Measurements from ENCODE around the gene TTC34. TPM values are rescaled to one million over a fixed set of nuclear protein-coding genes. Genes with fewer than 3 reads are reported as not detected.

Gene TTC34
- total RNA-seq, 4 donors from 2014 or later: 0.84 to 1.2 (median 1.0) TPM

DNA sequence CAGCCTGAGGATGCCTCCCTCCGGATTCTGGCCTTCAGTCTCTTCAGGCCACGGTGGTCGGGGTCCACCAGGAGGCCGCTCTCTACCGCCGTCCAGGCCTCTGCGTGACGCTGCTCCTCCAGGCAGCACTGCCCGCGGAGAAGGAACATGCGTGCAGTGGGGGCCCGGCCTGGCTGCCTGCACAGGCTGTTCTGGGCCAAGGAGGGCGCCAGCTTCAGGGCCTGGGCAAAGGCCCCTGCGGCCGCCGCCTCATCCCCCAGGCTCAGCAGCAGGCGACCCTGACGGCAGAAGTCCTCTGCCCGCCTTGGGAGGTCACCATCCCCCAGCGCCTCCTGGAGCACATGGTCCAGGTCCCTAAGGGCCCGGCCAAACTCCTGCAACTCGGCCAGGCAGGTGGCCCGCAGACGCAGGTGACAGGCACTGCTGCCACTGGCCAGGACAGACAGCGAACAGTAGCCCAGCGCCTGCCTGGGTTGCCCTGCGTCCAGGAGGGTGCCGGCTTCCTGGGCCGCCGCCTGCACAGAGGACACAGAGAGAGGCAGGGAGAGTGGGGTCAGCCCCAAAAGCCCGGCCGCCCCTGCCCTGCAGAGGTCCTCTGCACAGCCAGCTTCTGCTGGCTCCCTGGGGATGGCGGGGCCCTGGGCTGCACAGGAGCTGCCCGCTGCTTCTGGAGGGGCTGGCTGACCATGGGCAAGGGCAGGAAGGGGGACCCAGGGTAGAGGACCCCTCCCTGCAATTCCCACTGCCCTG is 159.9 kb downstream of the TTC34 start:
- no peaks in the 10 kb centered on the region for H3K36me3 ChIP-seq
- no peaks in the 10 kb centered on the region for H3K27me3 ChIP-seq
- H3K27ac ChIP-seq: peak overlapping the region in 2 of 4 donors; percentile 88 to 96
- TF ChIP-seq EP300 (IDR thresholded peaks at IDR 0.05): no peak
- no peak for TF ChIP-seq POLR2A (IDR thresholded peaks at IDR 0.05)
- TF ChIP-seq, protein P1, sequence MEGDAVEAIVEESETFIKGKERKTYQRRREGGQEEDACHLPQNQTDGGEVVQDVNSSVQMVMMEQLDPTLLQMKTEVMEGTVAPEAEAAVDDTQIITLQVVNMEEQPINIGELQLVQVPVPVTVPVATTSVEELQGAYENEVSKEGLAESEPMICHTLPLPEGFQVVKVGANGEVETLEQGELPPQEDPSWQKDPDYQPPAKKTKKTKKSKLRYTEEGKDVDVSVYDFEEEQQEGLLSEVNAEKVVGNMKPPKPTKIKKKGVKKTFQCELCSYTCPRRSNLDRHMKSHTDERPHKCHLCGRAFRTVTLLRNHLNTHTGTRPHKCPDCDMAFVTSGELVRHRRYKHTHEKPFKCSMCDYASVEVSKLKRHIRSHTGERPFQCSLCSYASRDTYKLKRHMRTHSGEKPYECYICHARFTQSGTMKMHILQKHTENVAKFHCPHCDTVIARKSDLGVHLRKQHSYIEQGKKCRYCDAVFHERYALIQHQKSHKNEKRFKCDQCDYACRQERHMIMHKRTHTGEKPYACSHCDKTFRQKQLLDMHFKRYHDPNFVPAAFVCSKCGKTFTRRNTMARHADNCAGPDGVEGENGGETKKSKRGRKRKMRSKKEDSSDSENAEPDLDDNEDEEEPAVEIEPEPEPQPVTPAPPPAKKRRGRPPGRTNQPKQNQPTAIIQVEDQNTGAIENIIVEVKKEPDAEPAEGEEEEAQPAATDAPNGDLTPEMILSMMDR (IDR thresholded peaks at IDR 0.05): no peak
- peaks cover 0 to 17% (median 0%) of the 10 kb centered on the region in 4 donors for H3K9me3 ChIP-seq
- 66 to 86% methylated on average over 7 to 24 of the region's 34 CpGs for WGBS, 2 donors
- peak overlapping the region; percentile 71 to 98 (median 89) for H3K4me3 ChIP-seq
- H3K4me1 ChIP-seq: peaks cover 0 to 31% (median 10%) of the 10 kb centered on the region in 4 donors
- DNase-seq (ENCODE audit: low spot score in 2 of 2): no peak

DNA sequence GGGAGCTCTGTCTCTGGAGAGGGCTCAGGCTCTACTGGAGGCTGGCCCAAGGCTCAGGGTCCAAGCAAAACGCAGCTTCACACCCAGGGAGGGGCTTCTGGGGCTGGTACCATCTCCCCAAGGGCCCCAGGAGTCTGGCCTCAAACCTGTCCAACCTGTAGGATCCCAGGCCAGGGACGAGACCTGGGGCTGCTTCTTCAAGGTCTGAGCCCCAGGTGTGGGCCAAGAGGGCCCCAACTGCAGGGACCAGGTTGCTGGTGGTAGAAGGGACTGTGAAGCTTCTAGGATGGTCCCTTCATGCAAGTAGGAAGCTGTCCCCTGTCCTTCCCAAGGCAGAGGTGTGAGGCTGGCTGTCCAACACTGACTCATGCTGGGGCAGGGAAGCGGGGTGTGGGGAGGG is 160.9 kb downstream of the TTC34 start:
- H3K9me3 ChIP-seq: peaks cover 0 to 11% (median 0%) of the 10 kb centered on the region in 4 donors
- H3K27ac ChIP-seq: no peak overlapping the region
- TF ChIP-seq EP300 (IDR thresholded peaks at IDR 0.05) (no peak), POLR2A (IDR thresholded peaks at IDR 0.05) (no peak)
- TF ChIP-seq, protein P1 (IDR thresholded peaks at IDR 0.05): no peak
- peaks cover 0 to 1% of the 10 kb centered on the region in 2 donors for H3K27me3 ChIP-seq
- WGBS, 2 donors: 80% methylated on average over 3 of the region's 3 CpGs; no CpG with 5 or more reads in 1 of the 2 donors
- H3K36me3 ChIP-seq: no peaks in the 10 kb centered on the region
- DNase-seq (ENCODE audit: low spot score in 2 of 2): no peak
- H3K4me3 ChIP-seq: no peak overlapping the region
- H3K4me1 ChIP-seq: peaks cover 0 to 31% (median 10%) of the 10 kb centered on the region in 4 donors

DNA sequence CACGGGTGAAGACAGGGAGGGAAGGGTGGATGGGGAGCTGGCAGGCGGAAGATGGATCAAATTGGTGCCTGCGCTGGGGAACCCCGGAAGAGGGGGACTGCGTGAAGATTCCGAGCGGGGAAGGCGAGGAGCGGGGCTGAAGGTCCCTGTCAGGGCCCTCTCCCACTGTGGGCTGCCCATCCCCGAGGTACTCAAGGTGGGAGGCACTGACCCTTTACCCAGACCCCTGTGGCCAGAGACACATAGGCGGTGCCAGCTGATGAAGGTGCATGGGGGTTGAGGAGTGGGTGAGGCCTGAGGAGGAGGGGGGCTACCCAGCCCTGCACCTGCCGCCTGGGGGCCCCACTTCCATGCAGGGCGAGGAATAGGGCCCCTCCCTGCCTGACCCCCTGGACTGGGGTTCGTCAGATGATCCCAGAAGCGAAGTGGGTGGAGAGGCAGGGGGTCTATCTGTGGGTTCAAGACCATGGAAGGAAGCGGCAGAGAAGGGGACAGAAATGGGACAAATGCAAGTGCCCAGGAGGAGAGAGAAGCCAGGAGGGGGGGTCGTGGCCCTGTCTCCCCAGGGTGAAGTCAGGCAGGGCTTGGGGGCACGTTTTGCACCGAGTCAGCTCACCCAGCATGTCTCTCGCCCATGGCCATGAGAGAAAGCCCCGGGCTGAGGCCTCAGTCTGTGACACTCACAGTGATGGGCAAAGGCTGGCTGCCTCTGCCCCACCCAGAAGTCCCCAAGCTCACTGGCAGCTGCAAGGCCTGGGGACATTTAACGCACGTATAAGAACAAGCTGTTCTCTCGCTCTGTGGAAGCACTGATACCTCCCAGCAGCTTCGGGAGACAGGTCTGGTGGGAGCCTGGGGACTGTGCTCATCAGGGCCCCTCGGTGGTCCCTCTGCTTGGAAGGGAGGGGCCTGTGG is 161.6 kb downstream of the TTC34 start:
- Histone ChIP-seq H3K9me3 (peaks cover 0 to 11% (median 0%) of the 10 kb centered on the region in 4 donors), H3K27me3 (peaks cover 0 to 8% of the 10 kb centered on the region in 2 donors), H3K27ac (no peak overlapping the region), H3K4me3 (no peak overlapping the region), H3K4me1 (peaks cover 0 to 31% (median 10%) of the 10 kb centered on the region in 4 donors), H3K36me3 (no peaks in the 10 kb centered on the region)
- DNase-seq (ENCODE audit: low spot score in 2 of 2): no peak
- WGBS, 2 donors: 70 to 76% methylated on average over 23 of the region's 26 CpGs
- no peak for TF ChIP-seq POLR2A (IDR thresholded peaks at IDR 0.05)
- no peak for TF ChIP-seq EP300 (IDR thresholded peaks at IDR 0.05)
- TF ChIP-seq, protein P1 (IDR thresholded peaks at IDR 0.05): no peak

DNA sequence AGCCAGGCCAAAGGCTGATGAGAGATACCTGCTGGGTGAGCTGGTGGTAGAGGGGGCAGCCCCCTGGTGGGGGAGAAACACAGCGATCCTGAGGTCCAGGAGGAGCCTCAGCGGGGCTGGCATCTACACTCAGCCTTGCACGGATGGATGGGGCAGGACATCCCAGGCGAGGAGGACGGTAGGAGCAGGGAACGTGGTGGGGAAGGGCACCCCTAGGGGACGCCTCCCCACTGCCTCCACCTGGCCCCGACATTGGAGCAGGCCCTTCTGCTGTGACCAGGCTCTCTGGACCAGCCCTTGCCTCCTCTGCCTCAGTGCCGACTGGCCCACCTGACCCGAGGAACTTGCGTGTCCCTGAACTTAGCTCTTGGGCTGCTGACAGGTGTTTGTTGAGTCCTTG is 162.3 kb downstream of the TTC34 start:
- H3K4me3 ChIP-seq: no peak overlapping the region
- no peak for DNase-seq (ENCODE audit: low spot score in 2 of 2)
- 49 to 56% methylated on average over 11 of the region's 11 CpGs for WGBS, 2 donors
- H3K36me3 ChIP-seq: no peaks in the 10 kb centered on the region
- H3K9me3 ChIP-seq: peaks cover 0 to 11% (median 0%) of the 10 kb centered on the region in 4 donors
- peaks cover 0 to 31% (median 10%) of the 10 kb centered on the region in 4 donors for H3K4me1 ChIP-seq
- TF ChIP-seq, protein P1 (IDR thresholded peaks at IDR 0.05): no peak
- no peak for TF ChIP-seq EP300 (IDR thresholded peaks at IDR 0.05)
- TF ChIP-seq POLR2A (IDR thresholded peaks at IDR 0.05): no peak
- H3K27ac ChIP-seq: no peak overlapping the region
- H3K27me3 ChIP-seq: peaks cover 0 to 11% of the 10 kb centered on the region in 2 donors
